ENCODE data around the gene MS4A4A.

DNA sequence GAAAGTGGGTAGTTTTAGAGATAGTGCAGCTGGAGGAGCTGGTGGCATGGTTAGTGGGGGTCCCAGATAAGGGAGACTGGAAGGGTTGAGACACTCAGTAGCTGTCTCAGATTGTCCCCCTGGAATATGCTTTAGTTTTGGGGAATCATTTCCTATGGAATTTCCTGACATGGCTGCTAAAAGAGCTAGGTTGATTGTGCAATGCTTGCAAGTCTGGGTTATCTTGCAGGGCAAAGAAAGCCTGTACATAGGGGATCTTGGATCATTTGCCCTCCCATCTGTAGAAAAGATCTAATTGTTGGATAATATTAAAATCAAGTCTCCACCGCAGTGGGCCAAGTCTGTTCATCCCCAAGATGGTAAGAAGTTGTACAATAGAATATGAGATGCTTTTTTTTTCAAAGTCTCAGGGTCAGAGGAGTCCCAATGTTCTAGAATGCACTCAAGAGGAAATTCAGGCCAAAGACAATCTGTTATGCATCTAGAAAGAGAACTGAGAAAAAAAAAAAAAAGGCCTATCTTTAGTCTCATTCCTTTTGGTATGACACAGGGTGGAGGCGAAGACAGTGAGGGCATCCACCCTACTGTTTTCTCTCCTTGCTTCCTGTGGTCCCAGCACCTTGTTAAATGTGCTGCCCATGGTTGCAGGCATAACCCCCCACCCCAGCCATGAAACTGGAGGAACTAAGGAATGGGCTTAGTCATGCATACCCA, 66.8 kb downstream of the MS4A4A start:
- TF ChIP-seq, protein P1, sequence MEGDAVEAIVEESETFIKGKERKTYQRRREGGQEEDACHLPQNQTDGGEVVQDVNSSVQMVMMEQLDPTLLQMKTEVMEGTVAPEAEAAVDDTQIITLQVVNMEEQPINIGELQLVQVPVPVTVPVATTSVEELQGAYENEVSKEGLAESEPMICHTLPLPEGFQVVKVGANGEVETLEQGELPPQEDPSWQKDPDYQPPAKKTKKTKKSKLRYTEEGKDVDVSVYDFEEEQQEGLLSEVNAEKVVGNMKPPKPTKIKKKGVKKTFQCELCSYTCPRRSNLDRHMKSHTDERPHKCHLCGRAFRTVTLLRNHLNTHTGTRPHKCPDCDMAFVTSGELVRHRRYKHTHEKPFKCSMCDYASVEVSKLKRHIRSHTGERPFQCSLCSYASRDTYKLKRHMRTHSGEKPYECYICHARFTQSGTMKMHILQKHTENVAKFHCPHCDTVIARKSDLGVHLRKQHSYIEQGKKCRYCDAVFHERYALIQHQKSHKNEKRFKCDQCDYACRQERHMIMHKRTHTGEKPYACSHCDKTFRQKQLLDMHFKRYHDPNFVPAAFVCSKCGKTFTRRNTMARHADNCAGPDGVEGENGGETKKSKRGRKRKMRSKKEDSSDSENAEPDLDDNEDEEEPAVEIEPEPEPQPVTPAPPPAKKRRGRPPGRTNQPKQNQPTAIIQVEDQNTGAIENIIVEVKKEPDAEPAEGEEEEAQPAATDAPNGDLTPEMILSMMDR (IDR thresholded peaks at IDR 0.05) = no peak
- TF ChIP-seq POLR2A (IDR thresholded peaks at IDR 0.05) = no peak

All from body of pancreas (tissue), 4 donors.